Kidney (tissue), 14 donors: ENCODE data around the gene ITLN1. TPM values are rescaled to one million over a fixed set of nuclear protein-coding genes. Genes with fewer than 3 reads are reported as not detected.
"Not testable (repeated sequence)": the region's sequence is repeated elsewhere in the genome, so short reads cannot be mapped to it uniquely, and the experiment has no call there.

Experiments
- DNase-seq, 5 donors: peaks; one replicate each; pipeline ENCODE4 v3.0.0-alpha.2; 2013 to 2020
- FAIRE-seq: peaks from 2 replicates; lab custom pipeline; 2012; peaks lifted over from hg19 to GRCh38; lab: Jason Lieb, UNC
- H3K27ac ChIP-seq, 2 donors: one replicate each; pipeline ENCODE4 v1.7.0; 2013; ENCODE audit warnings: low read depth in 2 of 2, low read length in 2 of 2, inconsistent platforms in 1 of 2
- H3K27me3 ChIP-seq: one replicate; pipeline ENCODE4 v1.7.1; 2013; ENCODE audit warnings: low read length, inconsistent platforms; ENCODE audit not compliant: control insufficient read depth, insufficient read depth
- H3K36me3 ChIP-seq, 3 donors: one replicate each; pipeline versions ENCODE4 v1.7.0 to v1.7.1; 2013; ENCODE audit warnings: low read length in 3 of 3, control low read depth in 1 of 3, inconsistent platforms in 1 of 3; ENCODE audit not compliant: insufficient read depth in 3 of 3, control insufficient read depth in 2 of 3
- H3K4me1 ChIP-seq, 3 donors: one replicate each; pipeline versions ENCODE4 v1.7.0 to v1.7.1; 2013; ENCODE audit warnings: low read length in 3 of 3, inconsistent platforms in 1 of 3, low read depth in 1 of 3; ENCODE audit not compliant: control insufficient read depth in 2 of 3, insufficient read depth in 2 of 3
- H3K4me3 ChIP-seq, 3 donors: one replicate each; pipeline versions ENCODE4 v1.7.0 to v1.8.1; 2013; ENCODE audit warnings: low read length in 3 of 3, control low read depth in 1 of 3, inconsistent platforms in 1 of 3
- H3K9ac ChIP-seq, 3 donors: one replicate each; pipeline versions ENCODE4 v1.7.0 to v1.7.1; 2013; ENCODE audit warnings: low read length in 3 of 3, control low read depth in 1 of 3, inconsistent platforms in 1 of 3
- H3K9me3 ChIP-seq, 3 donors: one replicate each; pipeline versions ENCODE4 v1.7.0 to v1.7.1; 2013; ENCODE audit warnings: low read length in 3 of 3, control low read depth in 1 of 3, inconsistent platforms in 1 of 3; ENCODE audit not compliant: control insufficient read depth in 2 of 3, insufficient read depth in 1 of 3
- intact Hi-C: fragments of 100-400 bp; cut with DNase I; formaldehyde crosslinking; loops from one replicate; pipeline ENCODE4 v1.11.1; 2022
- polyA plus RNA-seq: library from polyadenylated mRNA; stranded (reverse); fragments of 350-450 nt; fragmentation: Illumina TruSeq; extraction: RNeasy Lipid Tissue Mini Kit (QIAGEN cat#74804); gene quantifications from one replicate; pipeline ENCODE4 v1.2.3, GENCODE V29; 2014; ENCODE audit warnings: low read depth, low replicate concordance; ENCODE audit not compliant: insufficient read depth
- total RNA-seq: library from RNA; stranded (reverse); fragmentation: NEBNext Ultra II Directional; extraction: Animal tissue kit (Norgen Biotek cat#: 25700); gene quantifications from one replicate; pipeline ENCODE4 v1.2.1, GENCODE V29; 2021
- TF ChIP-seq, protein P1 (sequence below): IDR thresholded peaks from 3 replicates; pipeline ENCODE4 v1.5.1; 2012; ENCODE audit warnings: mild to moderate bottlenecking, moderate library complexity, borderline replicate concordance; ENCODE audit not compliant: insufficient read depth; ENCODE audit errors: extremely low read depth
- donor health status: control.
- donor health status: control.
- donor health status: control.
- donor health status: control.
- donor health status: control.
- donor health status: DM: yes; HTN: yes; CAD: no.
- donor health status: Normal renal cell carcinoma (clear cell type).

The ITLN1 gene
- total and polyA plus RNA-seq, 2 donors from 2014 or later, result 15.4 TPM; not detected in 1

DNA sequence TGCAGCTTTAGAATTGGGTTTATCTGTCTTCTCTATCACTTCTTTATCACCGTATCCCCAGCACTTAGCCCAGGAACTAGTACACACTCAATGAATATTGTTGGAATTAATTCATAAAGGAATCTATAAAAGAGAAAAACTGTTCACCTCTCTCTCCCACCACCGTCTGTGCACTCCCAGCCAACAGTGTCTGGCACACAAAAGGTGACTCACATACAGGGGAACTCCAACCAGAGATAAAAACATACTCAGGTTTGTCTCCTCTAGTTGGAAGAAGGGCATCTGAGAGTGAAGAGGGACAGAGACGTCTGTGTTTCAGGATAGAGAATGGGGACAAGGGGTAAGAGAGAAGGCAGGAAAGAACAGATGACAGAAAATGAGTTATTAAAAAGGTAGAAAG, 10.0 kb downstream of the ITLN1 start:
- TF ChIP-seq, protein P1, sequence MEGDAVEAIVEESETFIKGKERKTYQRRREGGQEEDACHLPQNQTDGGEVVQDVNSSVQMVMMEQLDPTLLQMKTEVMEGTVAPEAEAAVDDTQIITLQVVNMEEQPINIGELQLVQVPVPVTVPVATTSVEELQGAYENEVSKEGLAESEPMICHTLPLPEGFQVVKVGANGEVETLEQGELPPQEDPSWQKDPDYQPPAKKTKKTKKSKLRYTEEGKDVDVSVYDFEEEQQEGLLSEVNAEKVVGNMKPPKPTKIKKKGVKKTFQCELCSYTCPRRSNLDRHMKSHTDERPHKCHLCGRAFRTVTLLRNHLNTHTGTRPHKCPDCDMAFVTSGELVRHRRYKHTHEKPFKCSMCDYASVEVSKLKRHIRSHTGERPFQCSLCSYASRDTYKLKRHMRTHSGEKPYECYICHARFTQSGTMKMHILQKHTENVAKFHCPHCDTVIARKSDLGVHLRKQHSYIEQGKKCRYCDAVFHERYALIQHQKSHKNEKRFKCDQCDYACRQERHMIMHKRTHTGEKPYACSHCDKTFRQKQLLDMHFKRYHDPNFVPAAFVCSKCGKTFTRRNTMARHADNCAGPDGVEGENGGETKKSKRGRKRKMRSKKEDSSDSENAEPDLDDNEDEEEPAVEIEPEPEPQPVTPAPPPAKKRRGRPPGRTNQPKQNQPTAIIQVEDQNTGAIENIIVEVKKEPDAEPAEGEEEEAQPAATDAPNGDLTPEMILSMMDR, result no peak
- Histone ChIP-seq H3K9ac (no peak overlapping the region), H3K27me3 (no peaks in the 10 kb centered on the region), H3K4me1 (no peaks in the 10 kb centered on the region), H3K36me3 (no peaks in the 10 kb centered on the region), H3K4me3 (no peak overlapping the region), H3K9me3 (no peaks in the 10 kb centered on the region), H3K27ac (no peak overlapping the region)
- DNase-seq, result no peak
- intact Hi-C loops, result no loop called here
- no peak for FAIRE-seq

DNA sequence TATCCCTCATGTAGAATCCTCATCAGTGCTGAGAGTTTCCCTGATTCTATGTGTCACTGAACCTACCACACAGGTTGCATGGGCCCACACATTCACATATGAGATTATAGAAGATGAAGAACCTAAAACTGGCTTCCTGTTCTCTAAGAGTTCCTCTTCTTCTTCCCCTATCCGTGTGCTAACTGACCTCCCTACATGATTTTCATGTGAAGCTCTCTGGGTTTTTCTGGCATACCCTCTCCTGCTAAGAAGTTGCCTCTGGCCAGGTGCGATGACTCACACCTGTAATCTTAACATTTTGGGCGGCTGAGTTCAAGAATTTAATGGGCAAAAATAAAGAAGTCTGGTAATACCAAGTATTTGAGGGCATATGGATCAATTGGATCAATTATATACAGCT, 16.8 kb downstream of the ITLN1 start:
- H3K27me3 ChIP-seq, result no peaks in the 10 kb centered on the region
- no peak overlapping the region for H3K9ac ChIP-seq

DNA sequence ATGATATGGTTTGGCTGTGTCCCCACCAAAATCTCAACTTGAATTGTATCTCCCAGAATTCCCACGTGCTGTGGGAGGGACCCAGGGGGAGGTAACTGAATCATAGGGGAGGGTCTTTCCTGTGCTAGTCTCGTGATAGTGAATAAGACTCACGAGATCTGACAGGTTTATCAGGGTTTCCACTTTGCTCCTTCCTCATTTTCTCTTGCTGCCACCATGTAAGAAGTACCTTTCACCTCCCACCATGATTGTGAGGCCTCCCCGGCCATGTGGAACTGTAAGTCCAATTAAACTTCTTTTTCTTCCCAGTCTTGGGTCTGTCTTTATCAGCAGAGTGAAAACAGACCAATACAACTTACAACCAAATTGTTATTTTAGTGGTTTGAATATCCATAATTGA, 17.3 kb downstream of the ITLN1 start:
- H3K4me3 ChIP-seq, H3K27ac ChIP-seq, H3K9ac ChIP-seq, intact Hi-C loops, H3K27me3 ChIP-seq, DNase-seq, H3K4me1 ChIP-seq, FAIRE-seq, H3K36me3 ChIP-seq, H3K9me3 ChIP-seq: not testable (repeated sequence)

More for the DNA sequence above, 16.8 kb downstream of the ITLN1 start:
- H3K4me1 ChIP-seq, result no peaks in the 10 kb centered on the region
- H3K4me3 ChIP-seq, result no peak overlapping the region
- no peaks in the 10 kb centered on the region for H3K9me3 ChIP-seq
- FAIRE-seq (no peak), DNase-seq (no peak)
- H3K27ac ChIP-seq, result no peak overlapping the region
- intact Hi-C loops, result no loop called here
- no peaks in the 10 kb centered on the region for H3K36me3 ChIP-seq
- TF ChIP-seq, protein P1, result no peak

DNA sequence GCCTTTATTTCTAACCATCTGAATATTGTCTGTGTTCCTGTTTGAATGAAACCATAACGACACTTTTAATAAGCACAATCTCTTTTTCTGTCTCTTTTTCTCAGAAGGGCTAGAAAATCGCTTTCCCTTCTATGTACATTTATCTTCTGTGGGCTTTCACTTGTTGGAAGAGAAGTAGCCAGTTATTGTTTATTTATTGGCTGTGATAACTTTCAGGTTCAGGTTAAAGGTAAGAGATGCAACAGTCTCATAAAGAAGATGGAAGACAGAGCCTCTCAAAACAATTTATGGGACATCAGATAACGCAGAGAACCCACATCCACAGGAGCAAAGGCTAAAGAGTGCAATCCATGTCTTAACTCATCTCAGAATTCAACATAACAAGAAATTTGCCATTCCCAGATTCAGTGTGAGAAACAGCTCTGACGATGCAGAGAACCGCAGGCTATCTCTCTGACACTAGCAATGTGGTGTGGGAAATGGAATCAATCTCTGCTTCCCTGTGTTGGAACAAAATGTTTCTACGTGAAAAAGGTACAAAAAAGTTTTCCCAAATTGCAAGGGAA, 18.2 kb downstream of the ITLN1 start:
- TF ChIP-seq, protein P1, result no peak
- intact Hi-C loops, result no loop called here
- Histone ChIP-seq H3K4me1 (no peaks in the 10 kb centered on the region), H3K36me3 (no peaks in the 10 kb centered on the region), H3K4me3 (no peak overlapping the region), H3K9ac (no peak overlapping the region), H3K9me3 (no peaks in the 10 kb centered on the region), H3K27me3 (no peaks in the 10 kb centered on the region), H3K27ac (no peak overlapping the region)
- FAIRE-seq, result no peak
- DNase-seq, result no peak
